ENCODE measurements around the gene DGUOK.

The DGUOK gene

DNA sequence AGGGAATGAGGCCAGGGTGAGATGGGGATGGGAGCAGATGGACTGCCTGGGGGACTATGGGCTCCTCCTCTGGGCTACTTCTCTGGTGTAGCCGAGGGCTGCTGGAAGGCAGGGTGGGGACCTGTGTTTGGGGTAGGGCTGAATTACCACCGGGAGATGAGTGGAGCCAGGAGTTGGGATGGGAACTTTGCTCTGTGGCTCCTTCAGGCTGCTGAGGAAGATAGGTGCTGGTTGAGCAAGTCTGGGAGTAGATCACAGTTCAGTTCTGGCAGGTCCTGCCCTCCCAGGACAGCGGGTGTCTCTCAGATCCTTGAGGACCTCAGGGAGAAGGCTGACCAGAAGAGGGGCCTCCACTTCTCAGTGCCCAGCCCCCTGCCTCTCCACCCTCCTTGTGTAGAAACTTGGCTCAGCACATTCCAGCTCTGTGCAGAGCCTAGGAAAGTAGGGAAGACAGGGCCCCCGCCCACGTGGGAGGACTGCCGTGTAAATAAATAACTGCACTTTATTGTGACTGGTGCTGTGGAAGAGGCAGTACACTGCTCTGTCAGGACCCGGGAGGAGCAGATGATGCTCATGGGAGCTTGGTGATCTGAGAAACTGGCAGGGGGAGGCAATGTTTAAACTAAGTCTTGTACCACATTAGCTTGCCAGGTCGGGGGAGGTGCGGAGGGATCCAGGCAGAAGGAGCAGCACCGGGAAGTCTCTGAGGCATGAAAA is 73.4 kb downstream of the DGUOK start:
- no peak for DNase-seq

GRCh38 chr2:74000666-74001065 is 74.0 kb downstream of the DGUOK start:
- DNase-seq = no peak

GRCh38 chr2:74001121-74001520 is 74.4 kb downstream of the DGUOK start:
- DNase-seq = no peak

DNA sequence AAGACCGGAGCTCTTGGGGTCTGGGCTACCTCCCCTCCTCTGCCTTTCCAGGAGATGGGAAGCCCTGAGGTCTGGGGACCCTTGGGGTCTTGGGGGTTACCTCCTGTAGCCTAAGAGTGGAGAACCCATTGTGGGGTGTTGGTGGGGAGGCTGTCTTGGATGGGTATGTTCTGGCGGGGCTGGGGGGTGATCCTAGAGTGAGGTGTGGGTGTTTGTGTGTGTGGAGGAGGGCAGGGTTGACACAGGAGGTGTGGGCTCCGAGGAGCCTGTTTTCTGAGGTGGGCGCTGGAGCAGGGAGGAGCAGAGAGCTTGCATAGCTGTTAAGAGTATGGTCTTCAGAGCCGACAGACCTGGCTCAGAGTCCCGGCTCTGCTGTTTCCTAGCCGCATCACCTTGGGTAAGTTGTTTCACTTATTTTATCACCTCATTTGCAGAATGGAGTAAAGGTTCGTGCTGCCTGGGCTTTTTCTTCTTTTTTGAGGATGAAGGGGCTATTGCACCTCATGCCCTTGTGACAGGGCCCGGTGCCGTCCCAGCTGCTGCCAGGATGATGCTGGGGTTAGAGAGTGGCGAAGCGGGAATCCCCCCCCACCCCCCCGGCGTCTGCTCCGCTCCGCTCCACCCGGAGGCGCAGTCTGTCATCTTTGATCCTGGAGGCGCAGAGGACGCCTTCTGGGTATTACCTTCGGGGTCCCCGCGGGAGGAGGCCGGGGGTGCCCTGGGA is 75.3 kb downstream of the DGUOK start:
- DNase-seq = no peak

GRCh38 chr2:74002505-74003421 is 76.1 kb downstream of the DGUOK start:
- DNase-seq = peak; percentile 68

DNA sequence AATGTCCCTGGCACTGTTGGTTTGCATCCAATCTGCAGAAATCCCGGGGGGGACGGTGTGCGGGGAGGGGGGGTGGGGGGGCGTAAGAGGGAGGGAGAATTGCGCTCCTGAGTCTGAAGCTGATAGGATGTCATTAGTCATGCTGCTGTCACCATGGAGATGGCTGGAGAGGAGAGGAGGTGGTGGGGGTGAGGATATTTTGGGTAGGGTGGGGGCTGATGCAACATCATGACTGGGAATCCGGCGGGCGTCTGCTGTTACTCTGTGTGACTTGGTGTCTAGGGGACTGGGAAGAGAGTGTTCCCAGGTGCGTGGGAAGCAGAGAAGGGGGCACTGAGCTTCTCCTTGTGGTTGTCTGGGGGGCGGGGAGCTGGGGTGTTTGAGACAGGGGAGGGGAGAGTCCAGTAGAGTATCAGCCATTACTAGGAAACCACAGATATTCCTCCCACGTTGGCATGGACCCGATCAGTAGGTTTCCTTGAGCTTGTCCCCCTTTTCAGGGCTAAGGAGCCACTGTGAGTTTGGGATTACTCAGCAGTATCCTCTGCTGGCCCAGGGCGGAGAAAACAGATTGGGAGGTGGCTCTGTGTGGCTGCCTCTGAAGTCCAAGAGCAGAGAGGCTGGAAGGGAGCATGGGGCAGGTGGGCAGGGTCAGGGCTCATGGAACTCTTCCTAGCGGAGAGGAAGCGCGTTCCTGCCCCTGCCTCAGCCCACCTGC is 77.0 kb downstream of the DGUOK start:
- no peak for DNase-seq

GRCh38 chr2:74004212-74005182 is 77.8 kb downstream of the DGUOK start:
- no peak for DNase-seq

GRCh38 chr2:74005786-74006185 is 79.1 kb downstream of the DGUOK start:
- DNase-seq = no peak

DNA sequence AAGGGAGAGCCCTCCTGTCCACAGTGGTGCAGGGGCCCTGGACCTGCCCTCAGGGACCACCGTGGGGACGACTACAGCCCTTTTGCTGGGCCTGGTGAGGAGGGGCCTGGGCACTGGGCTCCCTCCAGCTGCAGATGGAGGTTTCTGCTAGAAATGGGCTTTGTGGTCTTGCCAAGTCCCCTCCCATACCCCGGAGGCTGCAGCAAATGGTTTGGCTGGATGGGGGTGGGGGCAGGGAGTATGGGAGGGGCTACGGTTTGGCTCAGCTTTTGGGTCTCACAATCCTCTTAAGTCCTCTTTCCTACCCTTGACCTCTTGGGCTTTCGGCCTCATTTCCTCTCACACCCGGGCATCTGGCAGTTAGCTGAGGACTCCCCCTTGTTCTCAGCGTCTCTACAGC is 79.8 kb downstream of the DGUOK start:
- DNase-seq = no peak

DNA sequence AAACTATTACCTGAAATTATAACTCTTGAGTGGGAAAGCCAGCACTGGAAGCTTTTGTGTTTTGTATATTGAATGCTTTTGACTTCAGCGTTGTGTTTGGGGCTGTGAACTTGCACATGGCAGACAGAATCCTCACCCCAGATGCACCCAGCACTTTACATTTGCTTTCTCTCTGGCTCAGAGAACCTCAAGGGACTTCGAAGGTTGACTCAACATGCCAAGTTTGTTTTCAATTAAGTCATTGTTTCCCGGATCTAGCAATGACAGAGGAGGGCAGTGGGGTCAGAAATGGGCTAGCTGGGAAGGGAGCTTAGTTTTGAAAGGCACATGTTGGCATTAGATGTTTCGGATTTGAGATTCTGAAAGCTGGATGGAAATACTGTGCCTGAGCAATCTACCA is 80.4 kb downstream of the DGUOK start:
- no peak for DNase-seq

DNA sequence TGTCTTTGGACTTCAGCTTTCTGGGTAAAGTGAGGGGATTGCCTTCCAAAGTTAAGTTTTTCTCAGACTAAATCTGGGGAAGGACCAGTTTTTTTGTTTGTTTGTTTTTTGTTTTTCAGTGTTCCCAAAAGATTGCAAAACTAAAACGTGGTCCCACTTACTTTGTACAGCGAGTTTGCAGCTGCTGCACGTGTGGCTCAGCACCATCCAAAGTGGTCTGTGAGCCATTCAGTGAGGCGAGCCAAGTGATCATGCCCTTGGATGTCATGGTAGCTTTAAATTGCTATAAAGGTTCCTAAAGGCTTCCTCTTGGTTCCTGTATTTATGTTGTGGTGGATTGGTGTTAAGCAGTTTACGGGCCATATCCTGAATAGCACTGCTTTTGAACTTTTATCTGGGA is 81.0 kb downstream of the DGUOK start:
- no peak for DNase-seq
